Right kidney (tissue), 1 donor: ENCODE results near the gene GCH1.

Experiments
- DNase-seq: peaks from one replicate; pipeline ENCODE4 v3.0.0-alpha.2; 2016

The GCH1 gene

DNA sequence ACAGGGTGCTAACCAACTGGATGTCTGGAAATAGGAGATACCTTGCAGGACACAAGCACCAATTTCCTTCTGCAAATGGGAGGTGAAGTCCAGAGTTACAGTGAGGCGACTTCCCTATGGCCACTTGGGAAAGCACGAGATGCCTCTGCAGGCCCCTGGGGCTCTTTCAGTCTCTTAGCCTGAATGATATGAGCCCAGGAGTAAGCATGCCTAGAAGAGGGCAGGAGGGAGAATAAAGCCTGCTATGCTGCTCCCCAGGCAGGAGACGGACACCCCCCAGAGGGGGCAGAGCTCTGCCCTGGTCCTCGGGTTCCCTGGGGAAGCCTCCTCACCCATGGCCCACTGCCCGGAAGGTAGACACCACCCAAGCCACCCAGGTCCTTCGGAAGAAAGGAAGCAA is 105.1 kb downstream of the GCH1 start:
- DNase-seq, result no peak

DNA sequence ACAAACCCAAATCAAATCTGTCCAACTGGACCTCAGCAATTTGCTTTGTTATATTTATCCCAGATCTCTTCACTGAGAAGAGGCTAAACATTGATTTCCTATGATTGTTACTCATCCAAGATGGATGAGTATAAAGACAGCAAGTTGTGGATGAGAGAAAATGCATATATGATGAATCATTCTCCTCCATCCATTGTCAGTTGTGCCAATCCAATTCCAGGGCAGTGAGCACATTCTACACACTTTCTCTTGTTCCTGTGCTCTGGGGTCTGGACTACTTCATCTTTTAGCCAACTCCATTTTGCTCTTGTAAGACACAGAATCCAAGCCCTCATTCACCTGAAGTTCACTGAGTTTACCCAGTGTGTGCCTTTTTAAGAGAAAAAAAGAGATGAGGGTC is 105.7 kb downstream of the GCH1 start:
- no peak for DNase-seq

DNA sequence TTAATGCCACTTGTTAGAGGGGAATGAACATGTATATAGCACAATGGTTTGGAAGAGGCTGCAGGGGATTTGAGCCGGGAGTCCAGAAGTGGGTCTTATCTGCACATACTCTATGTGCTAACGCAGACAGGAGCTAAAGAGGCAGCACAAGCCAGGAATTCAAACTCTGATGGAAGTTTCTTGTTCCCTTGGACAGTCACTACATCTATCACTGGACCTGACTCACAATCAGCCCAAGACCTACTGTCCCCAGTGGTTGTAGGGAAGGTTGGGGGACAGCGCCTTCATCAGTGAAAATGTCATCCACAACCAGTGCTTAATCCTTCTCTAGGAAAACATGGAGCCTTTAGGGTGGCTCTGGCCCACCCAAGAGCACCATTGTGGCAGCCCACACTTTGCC is 107.8 kb downstream of the GCH1 start:
- no peak for DNase-seq

DNA sequence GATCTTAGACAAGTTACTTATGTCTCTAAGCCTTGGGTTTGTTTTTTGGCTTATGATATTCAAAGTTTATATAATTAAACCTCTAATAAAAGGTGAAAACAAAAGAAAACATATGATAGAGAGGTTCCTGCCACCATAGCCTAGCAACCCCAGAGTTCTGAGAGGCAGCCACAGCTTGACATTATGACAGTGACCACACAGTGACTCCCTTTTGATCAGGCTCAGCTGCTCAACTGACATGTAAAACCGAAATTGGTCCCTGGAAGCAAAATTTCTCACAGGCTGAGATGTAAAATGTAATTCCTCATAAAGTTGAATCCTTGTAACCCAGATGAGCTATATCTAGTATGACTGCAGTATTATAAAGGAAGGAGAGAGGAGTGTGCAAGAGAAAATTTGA is 108.5 kb downstream of the GCH1 start:
- DNase-seq, result no peak

- no peak for DNase-seq
Measured at GRCh38 chr14:54792288-54792687, 110.3 kb downstream of the GCH1 start.
